Spleen (tissue), 11 donors: ENCODE results near the gene GTPBP1. TPM values are rescaled to one million over a fixed set of nuclear protein-coding genes. Genes with fewer than 3 reads are reported as not detected.

Source experiments
- DNase-seq: peaks from one replicate; pipeline ENCODE4 v3.0.0-alpha.2; 2020
- H3K27ac ChIP-seq, 8 donors: fragments of 200-600 bp; sonication (generic) in 7 of 8; 1 replicate in 4 of 8; 2 replicates in 4 of 8; pipeline versions ENCODE4 v1.5.0 to v1.8.0; 2016 to 2021; ENCODE audit warnings: inconsistent platforms in 4 of 8, mild to moderate bottlenecking in 4 of 8, moderate library complexity in 1 of 8
- H3K27me3 ChIP-seq, 7 donors: fragments of 200-600 bp; sonication (generic) in 6 of 7; replicated peaks in 1 of 7; 1 replicate in 4 of 7; 2 replicates in 3 of 7; pipeline versions ENCODE4 v1.5.0 to v1.8.0; 2016 to 2021; ENCODE audit warnings: inconsistent platforms in 3 of 7, mild to moderate bottlenecking in 1 of 7
- H3K36me3 ChIP-seq, 6 donors: fragments of 200-600 bp; sonication (generic) in 5 of 6; 1 replicate in 4 of 6; 2 replicates in 2 of 6; pipeline versions ENCODE4 v1.5.0 to v1.8.0; 2016 to 2021; ENCODE audit warnings: inconsistent platforms in 2 of 6
- H3K4me1 ChIP-seq, 6 donors: fragments of 200-600 bp; sonication (generic) in 5 of 6; 1 replicate in 3 of 6; 2 replicates in 3 of 6; pipeline versions ENCODE4 v1.5.0 to v1.8.0; 2016 to 2021; ENCODE audit warnings: inconsistent platforms in 3 of 6
- H3K4me3 ChIP-seq, 8 donors: fragments of 200-600 bp; sonication (generic) in 7 of 8; 1 replicate in 4 of 8; 2 replicates in 4 of 8; pipeline versions ENCODE4 v1.5.0 to v1.8.0; 2016 to 2021; ENCODE audit warnings: inconsistent platforms in 4 of 8, mild to moderate bottlenecking in 4 of 8, moderate library complexity in 2 of 8
- H3K9me3 ChIP-seq, 8 donors: fragments of 200-600 bp; sonication (generic) in 7 of 8; 1 replicate in 4 of 8; 2 replicates in 4 of 8; pipeline versions ENCODE4 v1.5.0 to v1.8.0; 2016 to 2021; ENCODE audit warnings: inconsistent platforms in 4 of 8
- CTCF ChIP-seq, 11 experiments: fragments of 200-600 bp in 7 of 11; fragments of 450-650 bp in 4 of 11; sonication (generic) in 4 of 11; IDR thresholded peaks in 8 of 11; conservative IDR thresholded peaks in 3 of 11; 1 replicate in 7 of 11; 2 replicates in 4 of 11; pipeline versions ENCODE4 v1.4.0 to v1.8.0; 2016 to 2021; ENCODE audit warnings: antibody characterized with exemption in 11 of 11, inconsistent platforms in 4 of 11, mild to moderate bottlenecking in 1 of 11
- POLR2A ChIP-seq, 3 donors: fragments of 450-650 bp; IDR thresholded peaks; one replicate each; pipeline ENCODE4 v1.5.1; 2017; ENCODE audit warnings: antibody characterized with exemption in 3 of 3, mild to moderate bottlenecking in 1 of 3
- POLR2AphosphoS5 ChIP-seq, 3 donors: sonication (generic); formaldehyde crosslinking; IDR thresholded peaks; one replicate each; pipeline ENCODE4 v1.5.1; 2017; ENCODE audit warnings: antibody characterized with exemption in 3 of 3
- WGBS, 5 donors: extraction: QIAGEN DNeasy Blood & Tissue Kit in 3 of 5; methylation state at CpG; one replicate each; pipeline versions ENCODE4 v1.1.5 to v1.1.7; 2013 to 2018; 5-methylcytosine and 5-hydroxymethylcytosine counted together
- intact Hi-C: fragments of 100-400 bp; cut with DNase I; formaldehyde crosslinking; loops from one replicate; pipeline ENCODE4 v1.15.0; 2023; ENCODE audit warnings: low total_unique reads
- polyA plus RNA-seq, 3 donors: library from polyadenylated mRNA; stranded (reverse); fragments of 200-250 nt; gene quantifications; one replicate each; pipeline ENCODE4 v1.2.1, GENCODE V29; 2013
- total RNA-seq, 7 donors: library from RNA; depleted of rRNA in 3 of 7; stranded (reverse); fragments of >200 nt in 3 of 7; fragmentation: NEBNext Ultra II Directional in 4 of 7; extraction: Animal tissue kit (Norgen Biotek cat#: 25700) in 4 of 7; gene quantifications; one replicate each; pipeline versions ENCODE4 v1.1.0 to v1.2.1, GENCODE V29; 2016 to 2021
- donor health status: healthy with polysubstance abuse.
- donor health status: DM: no; HTN: no; CAD: no; lungs with moderate emphysema.
- donor health status: DM: no; HTN: no; CAD: no.
- donor health status: Bipolar disorder and iron deficiency.
- donor health status: healthy.
- donor health status: DM: no; HTN: no; CAD: no.
- donor health status: DM: yes; HTN: yes; CAD: no.

The GTPBP1 gene
- total and polyA plus RNA-seq, 10 donors, result 9.7 to 134 (median 91.3) TPM

GRCh38 chr22:38719196-38719595 lies 13.5 kb downstream of the GTPBP1 start:
- Histone ChIP-seq H3K36me3 (peaks cover 5 to 94% (median 78%) of the 10 kb centered on the region in 6 donors), H3K27ac (peak overlapping the region in 3 of 8 donors; percentile 39 to 80 (median 76)), H3K27me3 (no peaks in the 10 kb centered on the region), H3K4me3 (no peak overlapping the region), H3K4me1 (peaks cover 18 to 51% (median 34%) of the 10 kb centered on the region in 6 donors), H3K9me3 (no peaks in the 10 kb centered on the region)
- TF ChIP-seq CTCF (IDR thresholded peaks at IDR 0.05 in 8 of 11, conservative IDR thresholded peaks at IDR 0.05 in 3 of 11) (no peak), POLR2A (IDR thresholded peaks at IDR 0.05) (no peak), POLR2AphosphoS5 (IDR thresholded peaks at IDR 0.05) (no peak)
- DNase-seq, result no peak
- intact Hi-C loops, result no loop called here
- WGBS, 5 donors, result 81 to 94% (median 92%) methylated on average over 5 to 6 of the region's 6 CpGs

- H3K4me1 ChIP-seq, result peaks cover 7 to 39% (median 23%) of the 10 kb centered on the region in 6 donors
- TF ChIP-seq POLR2A (IDR thresholded peaks at IDR 0.05) (no peak), CTCF (IDR thresholded peaks at IDR 0.05 in 8 of 11, conservative IDR thresholded peaks at IDR 0.05 in 3 of 11) (no peak), POLR2AphosphoS5 (IDR thresholded peaks at IDR 0.05) (no peak)
- H3K27me3 ChIP-seq, result no peaks in the 10 kb centered on the region
- no peak for DNase-seq
- 72 to 93% (median 89%) methylated on average over 3 of the region's 3 CpGs for whole genome bisulfite sequencing, 5 donors
- no peaks in the 10 kb centered on the region for H3K9me3 ChIP-seq
- peaks cover 8 to 100% (median 88%) of the 10 kb centered on the region in 6 donors for H3K36me3 ChIP-seq
- no peak overlapping the region for H3K4me3 ChIP-seq
- intact Hi-C loops, result no loop called here
- H3K27ac ChIP-seq, result no peak overlapping the region
Measured at GRCh38 chr22:38720350-38720749, 14.6 kb downstream of the GTPBP1 start.

- peaks cover 8 to 100% (median 91%) of the 10 kb centered on the region in 6 donors for H3K36me3 ChIP-seq
- H3K9me3 ChIP-seq, result no peaks in the 10 kb centered on the region
- 93 to 95% (median 93%) methylated on average over 7 of the region's 7 CpGs for WGBS, 5 donors
- no peak overlapping the region for H3K27ac ChIP-seq
- TF ChIP-seq POLR2A (IDR thresholded peaks at IDR 0.05) (no peak), CTCF (IDR thresholded peaks at IDR 0.05 in 8 of 11, conservative IDR thresholded peaks at IDR 0.05 in 3 of 11) (no peak), POLR2AphosphoS5 (IDR thresholded peaks at IDR 0.05) (no peak)
- intact Hi-C loops, result no loop called here
- DNase-seq, result no peak
- peaks cover 0 to 27% (median 16%) of the 10 kb centered on the region in 6 donors for H3K4me1 ChIP-seq
- no peak overlapping the region for H3K4me3 ChIP-seq
- no peaks in the 10 kb centered on the region for H3K27me3 ChIP-seq
Measured at GRCh38 chr22:38721551-38721950, 15.8 kb downstream of the GTPBP1 start.

- peaks cover 3 to 100% (median 92%) of the 10 kb centered on the region in 6 donors for H3K36me3 ChIP-seq
- 93 to 99% (median 97%) methylated on average over 7 of the region's 7 CpGs for WGBS, 5 donors
- TF ChIP-seq POLR2A (IDR thresholded peaks at IDR 0.05) (no peak), POLR2AphosphoS5 (IDR thresholded peaks at IDR 0.05) (no peak), CTCF (IDR thresholded peaks at IDR 0.05 in 8 of 11, conservative IDR thresholded peaks at IDR 0.05 in 3 of 11) (no peak)
- intact Hi-C loops, result no loop called here
- H3K27ac ChIP-seq, result no peak overlapping the region
- H3K9me3 ChIP-seq, result no peaks in the 10 kb centered on the region
- no peak for DNase-seq
- H3K27me3 ChIP-seq, result no peaks in the 10 kb centered on the region
- H3K4me1 ChIP-seq, result peaks cover 0 to 14% (median 3%) of the 10 kb centered on the region in 6 donors
- no peak overlapping the region for H3K4me3 ChIP-seq
Measured at GRCh38 chr22:38724176-38724575, 18.4 kb downstream of the GTPBP1 start.
